ACC112 (cell line): ENCODE data around the gene NLGN2.

Experiments used
- H2AFZ ChIP-seq: fragments of 200-600 bp; sonication (generic); one replicate; pipeline ENCODE4 v1.6.0; 2017; ENCODE audit warnings: antibody characterized with exemption, low read length; ENCODE audit not compliant: unreplicated experiment
- H3K27ac ChIP-seq: fragments of 200-600 bp; sonication (generic); 2 replicates; pipeline ENCODE4 v1.5.1; 2014; ENCODE audit warnings: low read depth, mild to moderate bottlenecking, antibody characterized with exemption, low read length, moderate library complexity
- H3K27me3 ChIP-seq: fragments of 200-600 bp; sonication (generic); 2 replicates; pipeline ENCODE4 v1.6.1; 2014; ENCODE audit warnings: mild to moderate bottlenecking, antibody characterized with exemption, low read length, moderate library complexity, mixed read lengths; ENCODE audit not compliant: insufficient read depth
- H3K36me3 ChIP-seq: fragments of 200-600 bp; sonication (generic); 2 replicates; pipeline ENCODE4 v1.6.1; 2016; ENCODE audit warnings: mild to moderate bottlenecking, antibody characterized with exemption, low read length, moderate library complexity, mixed read lengths; ENCODE audit not compliant: insufficient read depth
- H3K4me1 ChIP-seq: fragments of 200-600 bp; sonication (generic); one replicate; pipeline ENCODE4 v1.6.1; 2016; ENCODE audit warnings: low read length, mixed read lengths; ENCODE audit not compliant: insufficient read depth, unreplicated experiment, control insufficient read depth
- H3K4me3 ChIP-seq: fragments of 200-600 bp; sonication (generic); 2 replicates; pipeline ENCODE4 v1.5.1; 2014; ENCODE audit warnings: mild to moderate bottlenecking, low read depth, low read length
- H3K79me2 ChIP-seq: fragments of 200-600 bp; sonication (generic); one replicate; pipeline ENCODE4 v1.6.0; 2016; ENCODE audit warnings: low read length; ENCODE audit not compliant: control insufficient read depth, unreplicated experiment, insufficient read depth

Gene NLGN2

GRCh38 chr17:7380321-7380720 lies 27.3 kb upstream of the NLGN2 start:
- H3K79me2 ChIP-seq, result no peaks in the 10 kb centered on the region
- H3K4me3 ChIP-seq, result peak overlapping the region; percentile 66
- no peak overlapping the region for H3K27ac ChIP-seq
- H3K27me3 ChIP-seq, result peaks cover 27% of the 10 kb centered on the region
- no peak overlapping the region for H2AFZ ChIP-seq
- no peaks in the 10 kb centered on the region for H3K36me3 ChIP-seq
- no peaks in the 10 kb centered on the region for H3K4me1 ChIP-seq

- no peak within 1 kb of the TSS for H3K27ac ChIP-seq
- peaks cover 27% of the 10 kb centered on the region for H3K27me3 ChIP-seq
- H3K36me3 ChIP-seq, result no peaks in the 10 kb centered on the region
- H3K4me1 ChIP-seq, result no peaks in the 10 kb centered on the region
- peak within 1 kb of the TSS; percentile 66 for H3K4me3 ChIP-seq
- no peak within 1 kb of the TSS for H2AFZ ChIP-seq
- no peaks in the 10 kb centered on the region for H3K79me2 ChIP-seq
These were observed 26.6 kb upstream of the NLGN2 start, which contains the start of gene TNK1 for GRCh38 chr17:7380855-7381683. TNK1 (plus strand) TSS chr17:7381089; CDS start chr17:7382927, 1,838 bp downstream.

GRCh38 chr17:7382901-7383300 lies 24.7 kb upstream of the NLGN2 start:
- no peak overlapping the region for H2AFZ ChIP-seq
- no peaks in the 10 kb centered on the region for H3K36me3 ChIP-seq
- H3K27ac ChIP-seq, result no peak overlapping the region
- no peak overlapping the region for H3K4me3 ChIP-seq
- H3K79me2 ChIP-seq, result no peaks in the 10 kb centered on the region
- H3K27me3 ChIP-seq, result peaks cover 27% of the 10 kb centered on the region
- H3K4me1 ChIP-seq, result no peaks in the 10 kb centered on the region

- Histone ChIP-seq H3K27ac (no peak overlapping the region), H3K4me1 (no peaks in the 10 kb centered on the region), H3K4me3 (0 out of 2 replicates have a peak overlapping the region, but pooled peaks have one; percentile 66), H3K27me3 (peaks cover 27% of the 10 kb centered on the region), H3K36me3 (no peaks in the 10 kb centered on the region), H3K79me2 (no peaks in the 10 kb centered on the region), H2AFZ (no peak overlapping the region)
These were observed 24.3 kb upstream of the NLGN2 start for GRCh38 chr17:7383371-7383741.

- Histone ChIP-seq H3K27ac (no peak overlapping the region), H3K27me3 (peaks cover 27% of the 10 kb centered on the region), H3K79me2 (no peaks in the 10 kb centered on the region), H2AFZ (no peak overlapping the region), H3K36me3 (no peaks in the 10 kb centered on the region), H3K4me3 (peak overlapping the region; percentile 66), H3K4me1 (no peaks in the 10 kb centered on the region)
These were observed 23.7 kb upstream of the NLGN2 start for GRCh38 chr17:7383742-7384488.

- Histone ChIP-seq H3K4me3 (0 out of 2 replicates have a peak overlapping the region, but pooled peaks have one; percentile 66), H3K36me3 (0 out of 2 replicates have a peak, but pooled peaks cover 1% of the 10 kb centered on the region), H3K4me1 (no peaks in the 10 kb centered on the region), H3K27me3 (peaks cover 22% of the 10 kb centered on the region), H2AFZ (no peak overlapping the region), H3K79me2 (no peaks in the 10 kb centered on the region), H3K27ac (no peak overlapping the region)
These were observed 23.1 kb upstream of the NLGN2 start for GRCh38 chr17:7384489-7385081.

DNA sequence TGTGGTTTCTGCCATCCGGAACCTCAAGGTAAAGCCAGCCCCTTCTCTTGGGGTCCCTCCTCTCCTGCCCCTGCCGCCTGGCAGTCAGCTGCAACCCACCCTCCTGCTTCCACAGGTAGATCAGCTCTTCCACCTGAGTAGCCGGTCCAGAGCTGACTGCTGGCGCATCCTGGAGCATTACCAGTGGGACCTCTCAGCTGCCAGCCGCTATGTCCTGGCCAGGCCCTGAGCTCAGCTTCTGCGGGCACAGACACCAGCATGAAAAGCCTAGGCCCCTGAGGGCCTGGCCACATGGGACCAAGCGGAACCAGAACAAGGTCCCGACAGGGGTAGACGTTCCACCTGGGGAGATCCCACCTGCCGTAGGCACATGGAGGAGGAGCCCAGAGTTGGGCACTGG lies 18.8 kb upstream of the NLGN2 start:
- H3K27ac ChIP-seq, result no peak overlapping the region
- H3K4me1 ChIP-seq, result peaks cover 4% of the 10 kb centered on the region
- H3K36me3 ChIP-seq, result peaks cover 10% of the 10 kb centered on the region; the same call in 1 of the 2 replicates
- H3K79me2 ChIP-seq, result peaks cover 5% of the 10 kb centered on the region
- no peak overlapping the region for H3K4me3 ChIP-seq
- no peak overlapping the region for H2AFZ ChIP-seq
- no peaks in the 10 kb centered on the region for H3K27me3 ChIP-seq

GRCh38 chr17:7389924-7390910 lies 17.4 kb upstream of the NLGN2 start:
- Histone ChIP-seq H3K4me1 (peaks cover 4% of the 10 kb centered on the region), H3K27ac (no peak overlapping the region), H3K4me3 (no peak overlapping the region), H3K79me2 (peaks cover 5% of the 10 kb centered on the region), H2AFZ (no peak overlapping the region), H3K27me3 (no peaks in the 10 kb centered on the region), H3K36me3 (peaks cover 10% of the 10 kb centered on the region; the same call in 1 of the 2 replicates)

GRCh38 chr17:7391307-7391706 lies 16.3 kb upstream of the NLGN2 start:
- H2AFZ ChIP-seq, result no peak overlapping the region
- no peaks in the 10 kb centered on the region for H3K27me3 ChIP-seq
- H3K36me3 ChIP-seq, result peaks cover 10% of the 10 kb centered on the region; the same call in 1 of the 2 replicates
- peaks cover 5% of the 10 kb centered on the region for H3K79me2 ChIP-seq
- H3K4me1 ChIP-seq, result peaks cover 4% of the 10 kb centered on the region
- H3K27ac ChIP-seq, result no peak overlapping the region
- no peak overlapping the region for H3K4me3 ChIP-seq
